ENCODE measurements around the gene RLN3. TPM values are rescaled to one million over a fixed set of nuclear protein-coding genes. Genes with fewer than 3 reads are reported as not detected.

The RLN3 gene
- total and polyA plus RNA-seq, 2 of the 8 experiments (the other 6 are each of a cell fraction or from before 2014, with no cell fraction given), result not detected

- no peak overlapping the region for H3K4ac ChIP-seq (replicated peaks; ENCODE audit: insufficient read length, low read depth, low read length)
- peaks cover 7% of the 10 kb centered on the region; the same call in 1 of the 2 replicates for H3K23me2 ChIP-seq (ENCODE audit: low read depth, low read length)
- DNase-seq (ENCODE audit: low read depth in 1 of 2, low spot score in 2 of 2), result no peak
- H2AFZ ChIP-seq (ENCODE audit: low read length), result no peak overlapping the region
- H3K79me1 ChIP-seq (ENCODE audit: low read depth, low read length), result no peaks in the 10 kb centered on the region
- peaks cover 0 to 3% (median 1%) of the 10 kb centered on the region in 4 experiments; a peak in 4 of 7 replicates for H3K27me3 ChIP-seq (replicated peaks in 1 of 4; ENCODE audit: control insufficient read depth in 3 of 4, extremely low read depth in 1 of 4, insufficient read depth in 3 of 4, low read length in 3 of 4)
- no peak overlapping the region for H3K4me2 ChIP-seq (ENCODE audit: insufficient read depth in 1 of 2, low read depth in 2 of 2, low read length in 2 of 2)
- no peaks in the 10 kb centered on the region for H3K79me2 ChIP-seq (ENCODE audit: control insufficient read depth in 1 of 2, insufficient read depth in 2 of 2, low read length in 2 of 2)
- no peak overlapping the region for H3K18ac ChIP-seq (ENCODE audit: extremely low read depth, low read length)
- 91% methylated on average over 3 of the region's 3 CpGs; no CpG with 5 or more reads in 1 of the 2 experiments for WGBS, 2 experiments (ENCODE audit: extremely low coverage in 1 of 2, insufficient coverage in 1 of 2, insufficient read length in 1 of 2, insufficient replicate concordance in 2 of 2, low coverage in 1 of 2, low lambda C conversion rate in 2 of 2, missing lambda C conversion rate in 1 of 2)
- no peak overlapping the region for H3K4me3 ChIP-seq (ENCODE audit: extremely low read depth in 1 of 4, insufficient read depth in 2 of 4, low read depth in 3 of 4, low read length in 4 of 4)
- FAIRE-seq, result no peak
- no peaks in the 10 kb centered on the region for H3K36me3 ChIP-seq (ENCODE audit: control insufficient read depth in 2 of 4, insufficient read depth in 4 of 4, low read length in 3 of 4)
- no peaks in the 10 kb centered on the region for H4K20me1 ChIP-seq (replicated peaks in 1 of 2; ENCODE audit: control insufficient read depth in 1 of 2, insufficient read depth in 2 of 2, low read length in 2 of 2)
- no peak overlapping the region for H3K56ac ChIP-seq (replicated peaks; ENCODE audit: insufficient read length, low read depth, low read length)
- H3K23ac ChIP-seq (ENCODE audit: insufficient read length), result no peak overlapping the region
- no peak overlapping the region for H2BK5ac ChIP-seq (ENCODE audit: low read depth, low read length)
- H3K4me1 ChIP-seq (replicated peaks in 1 of 4; ENCODE audit: control insufficient read depth in 3 of 4, insufficient read depth in 4 of 4, low read length in 3 of 4), result peaks cover 0 to 4% (median under 1%) of the 10 kb centered on the region in 4 experiments; a peak in 2 of 7 replicates
- H4K8ac ChIP-seq (ENCODE audit: extremely low read depth, insufficient read depth, low read length), result no peak overlapping the region
- H2BK15ac ChIP-seq (ENCODE audit: low read length), result no peak overlapping the region
- H4K5ac ChIP-seq (ENCODE audit: insufficient read length, low read depth, low read length), result no peak overlapping the region
- H2BK20ac ChIP-seq (ENCODE audit: low read length), result no peak overlapping the region
- CTCF ChIA-PET (ENCODE audit: partially characterized antibody), result interaction anchor here (0.5 to 9.9 kb wide), 11 partner anchors 12 to 174 kb away, joined by 3 to 66 read pairs (median 5); partner anchors contain the start of genes IL27RA and MISP3
- H2BK120ac ChIP-seq (replicated peaks; ENCODE audit: low read depth, low read length), result no peak overlapping the region
- no peak overlapping the region for H2AK5ac ChIP-seq (ENCODE audit: low read depth, low read length)
- no peak overlapping the region for H3K14ac ChIP-seq (ENCODE audit: insufficient read length)
- no peak overlapping the region for H4K91ac ChIP-seq (replicated peaks; ENCODE audit: insufficient read length, low read length)
- no peak for TF ChIP-seq KDM4A (IDR thresholded peaks at IDR 0.05; ENCODE audit: low read depth, low read length, severe bottlenecking)
- no peak for TF ChIP-seq PHF8 (conservative IDR thresholded peaks at IDR 0.05; ENCODE audit: low read depth, low read length)
- TF ChIP-seq JUND (IDR thresholded peaks at IDR 0.05; ENCODE audit: low read length), result no peak
- no peak for TF ChIP-seq ATF2 (IDR thresholded peaks at IDR 0.05; ENCODE audit: low read length)
- no peak for TF ChIP-seq TCF12 (IDR thresholded peaks at IDR 0.05; ENCODE audit: low read depth, low read length)
- no peak overlapping the region for H3K27ac ChIP-seq (ENCODE audit: low read depth, low read length)
- no peak overlapping the region for H2BK12ac ChIP-seq (ENCODE audit: low read depth, low read length)
- POLR2A ChIA-PET (ENCODE audit: partially characterized antibody), result interaction anchor here (1.1 to 1.8 kb wide), 3 partner anchors 8 to 91 kb away, joined by 3 to 5 read pairs (median 4); partner anchors contain the start of gene RFX1
- no peaks in the 10 kb centered on the region; a peak in 1 of 4 replicates for H3K9me3 ChIP-seq (ENCODE audit: insufficient read depth in 2 of 2, low read depth in 1 of 2, low read length in 1 of 2)
- no peak overlapping the region for H3K9ac ChIP-seq (replicated peaks in 1 of 4; ENCODE audit: extremely low read depth in 1 of 4, low read depth in 3 of 4, low read length in 3 of 4)
These were observed 25.1 kb downstream of the RLN3 start for GRCh38 chr19:14053032-14053431.
